HepG2 (cell line): ENCODE measurements around the gene UBE3B.

Source experiments
- GABPA ChIP-seq, 2 experiments: IDR thresholded peaks; 2 replicates each; pipeline ENCODE4 v1.6.1; 2011 to 2016; ENCODE audit warnings: low read depth in 2 of 2, low read length in 1 of 2, missing biosample characterization in 1 of 2, missing genetic modification characterization in 1 of 2
- JUND ChIP-seq: sonication (generic); formaldehyde crosslinking; IDR thresholded peaks from 2 replicates; pipeline ENCODE4 v1.8.0; 2022; ENCODE audit warnings: mild to moderate bottlenecking, missing genetic modification reagents

- TF ChIP-seq JUND (CRISPR knock-in tag) (no peak), GABPA (IDR thresholded peaks at IDR 0.05; ENCODE audit: low read depth, low read length) (no peak), GABPA (CRISPR knock-in tag; IDR thresholded peaks at IDR 0.05; ENCODE audit: low read depth) (no peak)
Measured at GRCh38 chr12:109489016-109489954, 11.9 kb downstream of the UBE3B start.
